NB4 (cell line): ENCODE measurements around the gene TMEM63C.

ENCODE experiments used
- DNase-seq: peaks from one replicate; pipeline ENCODE4 v3.0.0; 2010; ENCODE audit warnings: low read depth
- H3K4me3 ChIP-seq: one replicate; pipeline ENCODE4 v1.5.1; 2011; ENCODE audit warnings: mild to moderate bottlenecking, low read depth, low read length, moderate library complexity
- CTCF ChIP-seq: IDR thresholded peaks from one replicate; pipeline ENCODE4 v1.5.1; 2012; ENCODE audit warnings: low read depth, low read length
- MAX ChIP-seq: IDR thresholded peaks from 2 replicates; pipeline ENCODE4 v1.6.1; 2011; ENCODE audit warnings: low read depth, low read length
- MYC ChIP-seq: IDR thresholded peaks from 2 replicates; pipeline ENCODE4 v1.6.1; 2011; ENCODE audit warnings: low read depth, low read length
- POLR2A ChIP-seq: IDR thresholded peaks from 2 replicates; pipeline ENCODE4 v1.6.1; 2011; ENCODE audit warnings: mild to moderate bottlenecking; ENCODE audit not compliant: insufficient read length; ENCODE audit errors: extremely low read depth

The TMEM63C gene

DNA sequence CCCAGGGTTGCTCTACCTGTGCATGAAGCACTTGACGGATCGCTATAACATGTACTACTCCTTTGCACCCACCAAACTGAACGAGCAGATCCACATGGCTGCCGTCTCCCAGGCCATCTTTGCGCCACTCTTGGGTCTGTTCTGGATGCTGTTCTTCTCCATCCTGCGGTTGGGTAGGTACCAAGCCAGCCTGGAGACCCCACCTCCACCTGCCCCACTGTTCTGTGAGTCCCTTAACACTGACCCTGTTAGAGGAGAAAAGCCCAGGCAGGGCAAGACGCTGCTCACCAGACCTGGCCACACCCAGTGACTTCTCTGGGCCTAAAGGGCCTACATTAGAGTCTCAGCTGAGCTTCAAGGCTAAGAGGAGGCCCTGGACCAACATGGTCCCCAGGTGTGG, 67.7 kb downstream of the TMEM63C start:
- H3K4me3 ChIP-seq: no peak overlapping the region
- DNase-seq: no peak

DNA sequence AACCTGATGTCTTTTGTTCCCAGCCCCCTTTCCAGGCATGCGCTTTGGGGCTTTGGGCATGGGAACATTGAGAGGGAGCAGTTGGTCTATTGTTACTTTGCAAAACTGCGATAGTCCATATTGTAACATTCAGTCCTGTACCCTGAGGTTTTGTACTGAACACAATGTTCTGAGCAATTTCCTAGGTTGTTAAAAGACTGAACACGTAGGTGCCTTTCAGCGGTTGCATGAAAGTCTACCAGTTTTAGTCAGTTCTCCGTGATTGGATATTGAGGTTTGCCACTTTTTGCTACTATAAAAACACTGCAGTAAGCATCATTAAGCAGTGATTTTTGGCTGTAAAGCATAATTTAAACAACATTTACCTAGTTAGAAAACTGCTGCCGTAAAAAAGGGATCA, 69.3 kb downstream of the TMEM63C start:
- DNase-seq: no peak
- TF ChIP-seq CTCF: no peak
- H3K4me3 ChIP-seq: no peak overlapping the region

More for the DNA sequence above, 67.7 kb downstream of the TMEM63C start:
- TF ChIP-seq CTCF (no peak), MYC (no peak), POLR2A (no peak), MAX (no peak)

DNA sequence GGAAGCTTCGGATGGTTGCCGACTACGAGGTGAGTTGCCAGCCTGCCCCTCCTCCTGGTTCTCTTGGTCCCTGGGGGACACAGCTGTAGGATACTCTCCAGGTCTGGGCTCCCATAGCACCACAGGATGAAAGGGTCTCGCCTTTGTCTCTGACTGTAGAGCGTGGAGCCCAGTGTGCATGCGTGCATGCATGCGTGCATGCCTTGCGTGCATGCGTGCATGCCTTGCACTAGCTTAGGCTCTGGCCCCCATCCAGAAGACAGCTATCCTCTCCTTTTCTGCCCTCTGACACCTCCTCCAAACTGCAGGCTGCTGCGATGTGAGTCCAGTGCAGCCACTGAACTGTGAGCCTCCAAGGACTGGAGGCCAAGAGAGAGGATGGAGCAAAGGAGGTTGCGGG, 70.3 kb downstream of the TMEM63C start:
- DNase-seq: no peak
- TF ChIP-seq CTCF (no peak), POLR2A (no peak), MAX (no peak), MYC (no peak)

GRCh38 chr14:77253333-77254190, 72.0 kb downstream of the TMEM63C start:
- DNase-seq: no peak
- no peak for TF ChIP-seq CTCF
- TF ChIP-seq POLR2A: no peak
- no peak for TF ChIP-seq MAX
- TF ChIP-seq MYC: no peak
- H3K4me3 ChIP-seq: no peak overlapping the region

More for the DNA sequence above, 70.3 kb downstream of the TMEM63C start:
- no peak overlapping the region for H3K4me3 ChIP-seq

DNA sequence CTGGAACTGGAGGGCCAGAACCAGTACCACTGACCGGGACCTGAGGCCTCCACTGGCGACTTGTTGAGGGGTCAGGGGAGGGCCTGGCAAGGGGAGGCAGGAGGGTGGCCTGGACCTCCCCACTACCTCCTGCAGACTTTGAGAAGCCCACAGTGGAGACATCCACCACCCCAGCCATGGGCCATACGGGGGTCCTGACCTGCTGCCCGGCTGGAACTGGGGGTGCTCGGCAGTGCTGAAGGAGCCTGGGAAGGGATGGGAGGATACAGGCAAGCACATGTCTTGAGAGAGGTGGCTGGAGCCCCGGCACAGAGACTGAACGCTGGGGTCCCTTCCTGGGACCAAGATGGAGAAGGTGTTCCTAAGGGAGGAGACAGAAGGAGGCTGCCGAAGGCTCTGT, 75.1 kb downstream of the TMEM63C start:
- H3K4me3 ChIP-seq: no peak overlapping the region
- no peak for TF ChIP-seq CTCF
- no peak for TF ChIP-seq POLR2A
- no peak for TF ChIP-seq MYC
- no peak for TF ChIP-seq MAX
- DNase-seq: no peak

GRCh38 chr14:77257700-77258099, 76.1 kb downstream of the TMEM63C start:
- no peak for DNase-seq
- TF ChIP-seq CTCF (no peak), MAX (no peak), POLR2A (no peak), MYC (no peak)

More at GRCh38 chr14:77257700-77258099, 76.1 kb downstream of the TMEM63C start:
- H3K4me3 ChIP-seq: no peak overlapping the region
